ENCODE measurements around the gene SLC35E1. TPM values are rescaled to one million over a fixed set of nuclear protein-coding genes. Genes with fewer than 3 reads are reported as not detected.

Gene SLC35E1
- total RNA-seq, 1 experiment from 2014 or later, result 28.5 TPM

DNA sequence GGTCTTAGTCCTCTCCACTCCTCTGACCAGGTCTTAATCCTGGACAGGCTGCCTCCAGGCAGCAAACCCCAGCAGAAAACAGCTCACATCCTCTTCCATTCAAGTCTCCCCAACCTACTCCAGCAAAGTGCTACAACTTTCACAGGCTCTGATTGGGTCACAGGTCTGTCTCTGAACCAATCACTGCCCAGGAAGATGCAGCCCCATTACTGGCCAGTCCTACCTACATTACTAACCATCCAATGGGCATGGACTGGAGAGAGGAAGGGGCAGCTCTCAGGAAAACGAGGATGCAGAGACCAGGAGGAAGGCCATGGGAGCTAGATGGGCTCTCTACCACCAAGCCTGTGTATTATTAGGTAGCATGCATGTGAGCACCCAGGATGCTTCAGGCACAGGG, 43.6 kb upstream of the SLC35E1 start:
- Mint-ChIP-seq H3K36me3 (no peaks in the 10 kb centered on the region), H3K4me3 (no peak overlapping the region), H3K27me3 (ENCODE audit: low read depth) (no peaks in the 10 kb centered on the region), H3K4me1 (peaks cover 39% of the 10 kb centered on the region), H3K27ac (no peak overlapping the region), H3K9me3 (no peaks in the 10 kb centered on the region)
- ATAC-seq (peak; percentile 84), DNase-seq (ENCODE audit: low spot score) (no peak)
- ChIA-PET POLR2A (no interaction called here), CTCF (interaction anchor here (1.0 kb wide), 1 partner anchor 88 kb away, joined by 3 read pairs; no protein-coding TSS in a partner anchor)
- no peak for TF ChIP-seq OVOL2 (CRISPR knock-in tag; IDR thresholded peaks at IDR 0.05; ENCODE audit: borderline replicate concordance)
- TF ChIP-seq, protein P1, sequence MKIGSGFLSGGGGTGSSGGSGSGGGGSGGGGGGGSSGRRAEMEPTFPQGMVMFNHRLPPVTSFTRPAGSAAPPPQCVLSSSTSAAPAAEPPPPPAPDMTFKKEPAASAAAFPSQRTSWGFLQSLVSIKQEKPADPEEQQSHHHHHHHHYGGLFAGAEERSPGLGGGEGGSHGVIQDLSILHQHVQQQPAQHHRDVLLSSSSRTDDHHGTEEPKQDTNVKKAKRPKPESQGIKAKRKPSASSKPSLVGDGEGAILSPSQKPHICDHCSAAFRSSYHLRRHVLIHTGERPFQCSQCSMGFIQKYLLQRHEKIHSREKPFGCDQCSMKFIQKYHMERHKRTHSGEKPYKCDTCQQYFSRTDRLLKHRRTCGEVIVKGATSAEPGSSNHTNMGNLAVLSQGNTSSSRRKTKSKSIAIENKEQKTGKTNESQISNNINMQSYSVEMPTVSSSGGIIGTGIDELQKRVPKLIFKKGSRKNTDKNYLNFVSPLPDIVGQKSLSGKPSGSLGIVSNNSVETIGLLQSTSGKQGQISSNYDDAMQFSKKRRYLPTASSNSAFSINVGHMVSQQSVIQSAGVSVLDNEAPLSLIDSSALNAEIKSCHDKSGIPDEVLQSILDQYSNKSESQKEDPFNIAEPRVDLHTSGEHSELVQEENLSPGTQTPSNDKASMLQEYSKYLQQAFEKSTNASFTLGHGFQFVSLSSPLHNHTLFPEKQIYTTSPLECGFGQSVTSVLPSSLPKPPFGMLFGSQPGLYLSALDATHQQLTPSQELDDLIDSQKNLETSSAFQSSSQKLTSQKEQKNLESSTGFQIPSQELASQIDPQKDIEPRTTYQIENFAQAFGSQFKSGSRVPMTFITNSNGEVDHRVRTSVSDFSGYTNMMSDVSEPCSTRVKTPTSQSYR (CRISPR knock-in tag; IDR thresholded peaks at IDR 0.05), result no peak
- TF ChIP-seq, protein P2, sequence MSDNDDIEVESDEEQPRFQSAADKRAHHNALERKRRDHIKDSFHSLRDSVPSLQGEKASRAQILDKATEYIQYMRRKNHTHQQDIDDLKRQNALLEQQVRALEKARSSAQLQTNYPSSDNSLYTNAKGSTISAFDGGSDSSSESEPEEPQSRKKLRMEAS (CRISPR knock-in tag; IDR thresholded peaks at IDR 0.05), result no peak
- no peak for TF ChIP-seq ZNF423 (CRISPR knock-in tag; IDR thresholded peaks at IDR 0.05)
- TF ChIP-seq PRRX2 (CRISPR knock-in tag; IDR thresholded peaks at IDR 0.05), result no peak
- no peak for TF ChIP-seq TEAD1 (CRISPR knock-in tag; IDR thresholded peaks at IDR 0.05)
- no peak for TF ChIP-seq NFE2L1 (CRISPR knock-in tag; IDR thresholded peaks at IDR 0.05)
- TF ChIP-seq NFYB (CRISPR knock-in tag; conservative IDR thresholded peaks at IDR 0.05; ENCODE audit: low read depth), result peak; percentile 55

DNA sequence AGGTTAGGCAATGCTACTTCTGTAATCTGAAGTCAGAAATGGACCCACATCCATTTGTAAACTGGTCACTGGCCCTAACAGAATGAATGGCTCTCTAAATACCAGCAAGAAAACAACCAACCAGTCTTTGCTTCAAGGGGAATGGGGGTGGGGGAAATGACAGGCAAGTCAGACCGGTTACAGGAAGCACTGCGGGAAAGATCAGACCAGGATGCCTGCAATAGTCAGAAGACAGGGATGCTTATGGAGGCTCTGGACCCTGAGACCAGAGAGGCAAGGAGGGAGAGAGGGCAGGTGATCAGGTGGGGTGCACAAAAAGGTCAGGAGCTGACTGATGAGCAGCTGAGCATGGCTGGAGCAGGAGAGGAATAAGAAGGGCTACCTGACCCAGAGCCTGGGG, 42.7 kb upstream of the SLC35E1 start:
- no peaks in the 10 kb centered on the region for H3K9me3 Mint-ChIP-seq
- TF ChIP-seq JUN (CRISPR knock-in tag; IDR thresholded peaks at IDR 0.05) (no peak), TEAD1 (CRISPR knock-in tag; IDR thresholded peaks at IDR 0.05) (no peak), ZNF232 (CRISPR knock-in tag; IDR thresholded peaks at IDR 0.05) (no peak), GRHL2 (CRISPR knock-in tag; IDR thresholded peaks at IDR 0.05; ENCODE audit: insufficient replicate concordance, severe bottlenecking) (no peak), ZNF423 (CRISPR knock-in tag; IDR thresholded peaks at IDR 0.05) (no peak), SMAD3 (CRISPR knock-in tag; IDR thresholded peaks at IDR 0.05; ENCODE audit: borderline replicate concordance) (no peak), FOXK1 (CRISPR knock-in tag; IDR thresholded peaks at IDR 0.05) (no peak), NFATC4 (CRISPR knock-in tag; IDR thresholded peaks at IDR 0.05) (no peak)
- TF ChIP-seq, protein P3, sequence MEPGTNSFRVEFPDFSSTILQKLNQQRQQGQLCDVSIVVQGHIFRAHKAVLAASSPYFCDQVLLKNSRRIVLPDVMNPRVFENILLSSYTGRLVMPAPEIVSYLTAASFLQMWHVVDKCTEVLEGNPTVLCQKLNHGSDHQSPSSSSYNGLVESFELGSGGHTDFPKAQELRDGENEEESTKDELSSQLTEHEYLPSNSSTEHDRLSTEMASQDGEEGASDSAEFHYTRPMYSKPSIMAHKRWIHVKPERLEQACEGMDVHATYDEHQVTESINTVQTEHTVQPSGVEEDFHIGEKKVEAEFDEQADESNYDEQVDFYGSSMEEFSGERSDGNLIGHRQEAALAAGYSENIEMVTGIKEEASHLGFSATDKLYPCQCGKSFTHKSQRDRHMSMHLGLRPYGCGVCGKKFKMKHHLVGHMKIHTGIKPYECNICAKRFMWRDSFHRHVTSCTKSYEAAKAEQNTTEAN (CRISPR knock-in tag; IDR thresholded peaks at IDR 0.05), result no peak
- TF ChIP-seq, protein P2 (CRISPR knock-in tag; IDR thresholded peaks at IDR 0.05), result no peak
- TF ChIP-seq, protein P4, sequence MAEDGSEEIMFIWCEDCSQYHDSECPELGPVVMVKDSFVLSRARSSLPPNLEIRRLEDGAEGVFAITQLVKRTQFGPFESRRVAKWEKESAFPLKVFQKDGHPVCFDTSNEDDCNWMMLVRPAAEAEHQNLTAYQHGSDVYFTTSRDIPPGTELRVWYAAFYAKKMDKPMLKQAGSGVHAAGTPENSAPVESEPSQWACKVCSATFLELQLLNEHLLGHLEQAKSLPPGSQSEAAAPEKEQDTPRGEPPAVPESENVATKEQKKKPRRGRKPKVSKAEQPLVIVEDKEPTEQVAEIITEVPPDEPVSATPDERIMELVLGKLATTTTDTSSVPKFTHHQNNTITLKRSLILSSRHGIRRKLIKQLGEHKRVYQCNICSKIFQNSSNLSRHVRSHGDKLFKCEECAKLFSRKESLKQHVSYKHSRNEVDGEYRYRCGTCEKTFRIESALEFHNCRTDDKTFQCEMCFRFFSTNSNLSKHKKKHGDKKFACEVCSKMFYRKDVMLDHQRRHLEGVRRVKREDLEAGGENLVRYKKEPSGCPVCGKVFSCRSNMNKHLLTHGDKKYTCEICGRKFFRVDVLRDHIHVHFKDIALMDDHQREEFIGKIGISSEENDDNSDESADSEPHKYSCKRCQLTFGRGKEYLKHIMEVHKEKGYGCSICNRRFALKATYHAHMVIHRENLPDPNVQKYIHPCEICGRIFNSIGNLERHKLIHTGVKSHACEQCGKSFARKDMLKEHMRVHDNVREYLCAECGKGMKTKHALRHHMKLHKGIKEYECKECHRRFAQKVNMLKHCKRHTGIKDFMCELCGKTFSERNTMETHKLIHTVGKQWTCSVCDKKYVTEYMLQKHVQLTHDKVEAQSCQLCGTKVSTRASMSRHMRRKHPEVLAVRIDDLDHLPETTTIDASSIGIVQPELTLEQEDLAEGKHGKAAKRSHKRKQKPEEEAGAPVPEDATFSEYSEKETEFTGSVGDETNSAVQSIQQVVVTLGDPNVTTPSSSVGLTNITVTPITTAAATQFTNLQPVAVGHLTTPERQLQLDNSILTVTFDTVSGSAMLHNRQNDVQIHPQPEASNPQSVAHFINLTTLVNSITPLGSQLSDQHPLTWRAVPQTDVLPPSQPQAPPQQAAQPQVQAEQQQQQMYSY (CRISPR knock-in tag; IDR thresholded peaks at IDR 0.05), result no peak
- H3K4me3 Mint-ChIP-seq, result no peak overlapping the region
- no peaks in the 10 kb centered on the region for H3K27me3 Mint-ChIP-seq (ENCODE audit: low read depth)
- DNase-seq (ENCODE audit: low spot score), result no peak
- ChIA-PET CTCF (interaction anchor here (1.0 kb wide), 1 partner anchor 87 kb away, joined by 3 read pairs; no protein-coding TSS in a partner anchor), POLR2A (no interaction called here)
- peak overlapping the region; percentile 68 for H3K27ac Mint-ChIP-seq
- H3K4me1 Mint-ChIP-seq, result peaks cover 39% of the 10 kb centered on the region
- ATAC-seq, result no peak
- H3K36me3 Mint-ChIP-seq, result no peaks in the 10 kb centered on the region
